ENCODE results near the gene SUV39H1. TPM values are rescaled to one million over a fixed set of nuclear protein-coding genes. Genes with fewer than 3 reads are reported as not detected.
A peak's percentile ranks its signal among the peaks of the same experiment; 100 is the strongest.
"Not testable (repeated sequence)": the region's sequence is repeated elsewhere in the genome, so short reads cannot be mapped to it uniquely, and the experiment has no call there.

The SUV39H1 gene
- total and polyA plus RNA-seq, 2 donors from 2014 or later, result 2.8 to 5.0 TPM

GRCh38 chrX:48676893-48677270 lies 19.7 kb upstream of the SUV39H1 start:
- H3K36me3 ChIP-seq (ENCODE audit: control insufficient read depth in 2 of 3, insufficient read depth in 3 of 3, low read length in 3 of 3), result no peaks in the 10 kb centered on the region
- H3K9ac ChIP-seq (ENCODE audit: low read length in 3 of 3), result peak overlapping the region in 2 of 3 donors; percentile 60 to 67
- H3K4me3 ChIP-seq (ENCODE audit: low read length in 3 of 3), result peak overlapping the region; percentile 53 to 76 (median 59)
- no peak for TF ChIP-seq CTCF (IDR thresholded peaks at IDR 0.05; ENCODE audit: borderline replicate concordance, extremely low read depth, insufficient read depth)
- peaks cover 0 to 2% (median 0%) of the 10 kb centered on the region in 3 donors for H3K4me1 ChIP-seq (ENCODE audit: control insufficient read depth in 2 of 3, insufficient read depth in 2 of 3, low read depth in 1 of 3, low read length in 3 of 3)
- no peaks in the 10 kb centered on the region for H3K27me3 ChIP-seq (ENCODE audit: control insufficient read depth, insufficient read depth, low read length)
- FAIRE-seq, result no peak
- H3K27ac ChIP-seq (ENCODE audit: low read depth in 2 of 2, low read length in 2 of 2), result peak overlapping the region; percentile 72 to 78
- H3K9me3 ChIP-seq (ENCODE audit: control insufficient read depth in 2 of 3, insufficient read depth in 1 of 3, low read length in 3 of 3), result no peaks in the 10 kb centered on the region
- intact Hi-C loops (cut with DNase I), result no loop called here
- DNase-seq, result peak in 2 of 5 donors; percentile 12 to 76

GRCh38 chrX:48677516-48677915 lies 19.0 kb upstream of the SUV39H1 start:
- Histone ChIP-seq H3K36me3 (ENCODE audit: control insufficient read depth in 2 of 3, insufficient read depth in 3 of 3, low read length in 3 of 3) (no peaks in the 10 kb centered on the region), H3K27ac (ENCODE audit: low read depth in 2 of 2, low read length in 2 of 2) (no peak overlapping the region), H3K4me1 (ENCODE audit: control insufficient read depth in 2 of 3, insufficient read depth in 2 of 3, low read depth in 1 of 3, low read length in 3 of 3) (peaks cover 0 to 2% (median 0%) of the 10 kb centered on the region in 3 donors), H3K4me3 (ENCODE audit: low read length in 3 of 3) (peak overlapping the region in 1 of 3 donors; percentile 76), H3K9ac (ENCODE audit: low read length in 3 of 3) (no peak overlapping the region), H3K9me3 (ENCODE audit: control insufficient read depth in 2 of 3, insufficient read depth in 1 of 3, low read length in 3 of 3) (no peaks in the 10 kb centered on the region), H3K27me3 (ENCODE audit: control insufficient read depth, insufficient read depth, low read length) (no peaks in the 10 kb centered on the region)
- no peak for TF ChIP-seq CTCF (IDR thresholded peaks at IDR 0.05; ENCODE audit: borderline replicate concordance, extremely low read depth, insufficient read depth)
- FAIRE-seq (no peak), DNase-seq (peak in 4 of 5 donors; percentile 51 to 69 (median 60))
- intact Hi-C loops (cut with DNase I), result no loop called here

GRCh38 chrX:48680467-48680866 lies 16.1 kb upstream of the SUV39H1 start:
- peak in 1 of 5 donors; percentile 18 for DNase-seq
- H3K36me3 ChIP-seq (ENCODE audit: control insufficient read depth in 2 of 3, insufficient read depth in 3 of 3, low read length in 3 of 3); H3K4me1 ChIP-seq (ENCODE audit: control insufficient read depth in 2 of 3, insufficient read depth in 2 of 3, low read depth in 1 of 3, low read length in 3 of 3); intact Hi-C loops (cut with DNase I); H3K27me3 ChIP-seq (ENCODE audit: control insufficient read depth, insufficient read depth, low read length); H3K4me3 ChIP-seq (ENCODE audit: low read length in 3 of 3); FAIRE-seq; H3K27ac ChIP-seq (ENCODE audit: low read depth in 2 of 2, low read length in 2 of 2); H3K9me3 ChIP-seq (ENCODE audit: control insufficient read depth in 2 of 3, insufficient read depth in 1 of 3, low read length in 3 of 3); H3K9ac ChIP-seq (ENCODE audit: low read length in 3 of 3): not testable (repeated sequence)

- H3K36me3 ChIP-seq (ENCODE audit: control insufficient read depth in 2 of 3, insufficient read depth in 3 of 3, low read length in 3 of 3); H3K27ac ChIP-seq (ENCODE audit: low read depth in 2 of 2, low read length in 2 of 2); H3K27me3 ChIP-seq (ENCODE audit: control insufficient read depth, insufficient read depth, low read length); DNase-seq; FAIRE-seq; H3K4me1 ChIP-seq (ENCODE audit: control insufficient read depth in 2 of 3, insufficient read depth in 2 of 3, low read depth in 1 of 3, low read length in 3 of 3); H3K4me3 ChIP-seq (ENCODE audit: low read length in 3 of 3); H3K9ac ChIP-seq (ENCODE audit: low read length in 3 of 3); intact Hi-C loops (cut with DNase I); H3K9me3 ChIP-seq (ENCODE audit: control insufficient read depth in 2 of 3, insufficient read depth in 1 of 3, low read length in 3 of 3): not testable (repeated sequence)
Measured at GRCh38 chrX:48680925-48681324, 15.6 kb upstream of the SUV39H1 start.
